Stomach smooth muscle (tissue), 2 donors: ENCODE data around the gene SPATA31C2.
"Not testable (repeated sequence)": the region's sequence is repeated elsewhere in the genome, so short reads cannot be mapped to it uniquely, and the experiment has no call there.

Experiments used
- H3K27ac ChIP-seq: one replicate; pipeline ENCODE4 v1.7.0; 2013; ENCODE audit warnings: mild to moderate bottlenecking, low read length, inconsistent platforms
- H3K27me3 ChIP-seq, 2 donors: one replicate each; pipeline ENCODE4 v1.7.0; 2013; ENCODE audit warnings: low read length in 2 of 2; ENCODE audit not compliant: insufficient read depth in 2 of 2, control insufficient read depth in 1 of 2
- H3K36me3 ChIP-seq, 2 donors: one replicate each; pipeline ENCODE4 v1.7.0; 2013; ENCODE audit warnings: low read length in 2 of 2; ENCODE audit not compliant: control insufficient read depth in 2 of 2, insufficient read depth in 2 of 2
- H3K4me1 ChIP-seq: one replicate; pipeline ENCODE4 v1.7.0; 2013; ENCODE audit warnings: low read length; ENCODE audit not compliant: control insufficient read depth, insufficient read depth
- H3K4me3 ChIP-seq, 2 donors: one replicate each; pipeline ENCODE4 v1.7.0; 2013; ENCODE audit warnings: low read length in 2 of 2
- H3K9ac ChIP-seq, 2 donors: one replicate each; pipeline ENCODE4 v1.7.0; 2013; ENCODE audit warnings: low read length in 2 of 2, mild to moderate bottlenecking in 1 of 2
- H3K9me3 ChIP-seq, 2 donors: one replicate each; pipeline ENCODE4 v1.7.0; 2013; ENCODE audit warnings: low read length in 2 of 2; ENCODE audit not compliant: control insufficient read depth in 2 of 2
- donor health status: healthy.
- donor health status: Pancreatic carcinoma.

SPATA31C2 gene

GRCh38 chr9:88123413-88123812, 14.9 kb downstream of the SPATA31C2 start:
- not testable (repeated sequence) for H3K4me1 ChIP-seq, H3K9ac ChIP-seq, H3K27me3 ChIP-seq, H3K36me3 ChIP-seq, H3K4me3 ChIP-seq, H3K9me3 ChIP-seq, H3K27ac ChIP-seq

- not testable (repeated sequence) for H3K9ac ChIP-seq, H3K27me3 ChIP-seq, H3K4me1 ChIP-seq, H3K9me3 ChIP-seq, H3K4me3 ChIP-seq, H3K27ac ChIP-seq, H3K36me3 ChIP-seq
These were observed 20.2 kb downstream of the SPATA31C2 start for GRCh38 chr9:88118121-88118520.

GRCh38 chr9:88114968-88115612, 23.2 kb downstream of the SPATA31C2 start:
- not testable (repeated sequence) for H3K36me3 ChIP-seq, H3K9me3 ChIP-seq, H3K9ac ChIP-seq, H3K4me1 ChIP-seq, H3K27me3 ChIP-seq, H3K27ac ChIP-seq, H3K4me3 ChIP-seq

GRCh38 chr9:88114283-88114967, 23.9 kb downstream of the SPATA31C2 start:
- H3K9me3 ChIP-seq, H3K4me1 ChIP-seq, H3K4me3 ChIP-seq, H3K36me3 ChIP-seq, H3K9ac ChIP-seq, H3K27me3 ChIP-seq, H3K27ac ChIP-seq: not testable (repeated sequence)

GRCh38 chr9:88113156-88114130, 24.8 kb downstream of the SPATA31C2 start:
- not testable (repeated sequence) for H3K9ac ChIP-seq, H3K4me3 ChIP-seq, H3K36me3 ChIP-seq, H3K4me1 ChIP-seq, H3K27ac ChIP-seq, H3K27me3 ChIP-seq, H3K9me3 ChIP-seq

GRCh38 chr9:88110026-88110425, 28.2 kb downstream of the SPATA31C2 start:
- Histone ChIP-seq H3K4me1 (no peaks in the 10 kb centered on the region), H3K27me3 (no peaks in the 10 kb centered on the region), H3K27ac (no peak overlapping the region), H3K9me3 (no peaks in the 10 kb centered on the region), H3K36me3 (no peaks in the 10 kb centered on the region), H3K9ac (no peak overlapping the region), H3K4me3 (no peak overlapping the region)

- no peaks in the 10 kb centered on the region for H3K36me3 ChIP-seq
- no peak overlapping the region for H3K4me3 ChIP-seq
- H3K27ac ChIP-seq = no peak overlapping the region
- H3K9ac ChIP-seq = no peak overlapping the region
- no peaks in the 10 kb centered on the region for H3K27me3 ChIP-seq
- no peaks in the 10 kb centered on the region for H3K4me1 ChIP-seq
- H3K9me3 ChIP-seq = no peaks in the 10 kb centered on the region
These were observed 29.5 kb downstream of the SPATA31C2 start for GRCh38 chr9:88108779-88109178.

- Histone ChIP-seq H3K9ac (no peak overlapping the region), H3K27me3 (no peaks in the 10 kb centered on the region), H3K4me1 (no peaks in the 10 kb centered on the region), H3K4me3 (no peak overlapping the region), H3K9me3 (no peaks in the 10 kb centered on the region), H3K36me3 (no peaks in the 10 kb centered on the region), H3K27ac (no peak overlapping the region)
These were observed 31.8 kb downstream of the SPATA31C2 start for GRCh38 chr9:88106492-88106891.

GRCh38 chr9:88092797-88093331, 45.4 kb downstream of the SPATA31C2 start:
- no peak overlapping the region for H3K27ac ChIP-seq

GRCh38 chr9:88090151-88090581, 48.1 kb downstream of the SPATA31C2 start:
- Histone ChIP-seq H3K27ac (no peak overlapping the region), H3K36me3 (no peaks in the 10 kb centered on the region), H3K4me3 (no peak overlapping the region), H3K9me3 (no peaks in the 10 kb centered on the region), H3K27me3 (no peaks in the 10 kb centered on the region), H3K4me1 (no peaks in the 10 kb centered on the region), H3K9ac (no peak overlapping the region)

More at GRCh38 chr9:88092797-88093331, 45.4 kb downstream of the SPATA31C2 start:
- Histone ChIP-seq H3K4me1 (no peaks in the 10 kb centered on the region), H3K9me3 (no peaks in the 10 kb centered on the region), H3K9ac (no peak overlapping the region), H3K27me3 (no peaks in the 10 kb centered on the region), H3K4me3 (no peak overlapping the region), H3K36me3 (no peaks in the 10 kb centered on the region)
